A549 (cell line): ENCODE data around the gene CAMTA1.

Source experiments
- EP300 ChIP-seq, 2 experiments: fragments of >200 bp; sonication (Bioruptor Twin); formaldehyde crosslinking; IDR thresholded peaks; 2 replicates in 1 of 2; 3 replicates in 1 of 2; pipeline ENCODE4 v1.6.1; 2016 to 2017
- POLR2A ChIP-seq: IDR thresholded peaks from 2 replicates; pipeline ENCODE4 v1.6.1; 2012; ENCODE audit warnings: mild to moderate bottlenecking, low read length
- TF ChIP-seq, protein P1 (sequence below): fragments of >200 bp; sonication (Bioruptor Twin); formaldehyde crosslinking; IDR thresholded peaks from 3 replicates; pipeline ENCODE4 v1.5.1; 2016

DNA sequence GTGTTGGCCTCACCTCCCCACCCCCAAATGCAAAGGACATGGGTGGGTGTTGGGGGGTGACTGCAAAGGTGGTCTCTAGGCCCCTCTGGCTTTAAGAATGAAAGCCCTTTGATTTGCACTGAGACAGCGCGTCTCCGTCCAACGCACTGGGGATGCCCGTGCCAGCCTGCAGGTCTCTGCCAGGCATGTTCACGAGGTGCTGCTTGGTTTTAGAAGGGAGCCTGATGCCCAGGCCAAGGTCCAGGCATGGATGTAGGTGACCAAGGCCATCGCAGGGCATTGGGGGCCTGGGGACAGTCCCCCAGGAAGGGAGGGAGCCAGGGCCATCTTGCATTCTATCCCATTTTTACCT, 622.3 kb downstream of the CAMTA1 start:
- no peak for TF ChIP-seq EP300 (IDR thresholded peaks at IDR 0.05)
- no peak for TF ChIP-seq POLR2A
- TF ChIP-seq, protein P1, sequence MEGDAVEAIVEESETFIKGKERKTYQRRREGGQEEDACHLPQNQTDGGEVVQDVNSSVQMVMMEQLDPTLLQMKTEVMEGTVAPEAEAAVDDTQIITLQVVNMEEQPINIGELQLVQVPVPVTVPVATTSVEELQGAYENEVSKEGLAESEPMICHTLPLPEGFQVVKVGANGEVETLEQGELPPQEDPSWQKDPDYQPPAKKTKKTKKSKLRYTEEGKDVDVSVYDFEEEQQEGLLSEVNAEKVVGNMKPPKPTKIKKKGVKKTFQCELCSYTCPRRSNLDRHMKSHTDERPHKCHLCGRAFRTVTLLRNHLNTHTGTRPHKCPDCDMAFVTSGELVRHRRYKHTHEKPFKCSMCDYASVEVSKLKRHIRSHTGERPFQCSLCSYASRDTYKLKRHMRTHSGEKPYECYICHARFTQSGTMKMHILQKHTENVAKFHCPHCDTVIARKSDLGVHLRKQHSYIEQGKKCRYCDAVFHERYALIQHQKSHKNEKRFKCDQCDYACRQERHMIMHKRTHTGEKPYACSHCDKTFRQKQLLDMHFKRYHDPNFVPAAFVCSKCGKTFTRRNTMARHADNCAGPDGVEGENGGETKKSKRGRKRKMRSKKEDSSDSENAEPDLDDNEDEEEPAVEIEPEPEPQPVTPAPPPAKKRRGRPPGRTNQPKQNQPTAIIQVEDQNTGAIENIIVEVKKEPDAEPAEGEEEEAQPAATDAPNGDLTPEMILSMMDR = no peak
